ENCODE data around the gene F2. TPM values are rescaled to one million over a fixed set of nuclear protein-coding genes. Genes with fewer than 3 reads are reported as not detected.

F2 gene
- total RNA-seq, 1 donor, result not detected

GRCh38 chr11:46693597-46694012, 25.4 kb upstream of the F2 start:
- DNase-seq (ENCODE audit: insufficient read length, low spot score, missing footprints), result peak; percentile 88
- peaks cover 35% of the 10 kb centered on the region for H3K36me3 ChIP-seq (ENCODE audit: insufficient read depth, low read length)
- H3K79me2 ChIP-seq (ENCODE audit: insufficient read depth, low read length), result peaks cover 45% of the 10 kb centered on the region
- peak overlapping the region; percentile 78 for H3K27ac ChIP-seq (ENCODE audit: low read depth, low read length)
- H4K20me1 ChIP-seq (ENCODE audit: insufficient read depth, low read length), result peaks cover 16% of the 10 kb centered on the region
- no peak overlapping the region for H2AFZ ChIP-seq (ENCODE audit: low read length)
- H3K9me3 ChIP-seq (ENCODE audit: low read depth, low read length), result no peaks in the 10 kb centered on the region
- H3K4me2 ChIP-seq (ENCODE audit: insufficient read depth, low read length), result no peak overlapping the region
- no peak overlapping the region for H3K4me3 ChIP-seq (ENCODE audit: insufficient read depth, low read length)
- H3K4me1 ChIP-seq (ENCODE audit: insufficient read depth, low read length), result peaks cover 18% of the 10 kb centered on the region
- H3K27me3 ChIP-seq (ENCODE audit: insufficient read depth, low read length), result no peaks in the 10 kb centered on the region
- TF ChIP-seq, protein P1, sequence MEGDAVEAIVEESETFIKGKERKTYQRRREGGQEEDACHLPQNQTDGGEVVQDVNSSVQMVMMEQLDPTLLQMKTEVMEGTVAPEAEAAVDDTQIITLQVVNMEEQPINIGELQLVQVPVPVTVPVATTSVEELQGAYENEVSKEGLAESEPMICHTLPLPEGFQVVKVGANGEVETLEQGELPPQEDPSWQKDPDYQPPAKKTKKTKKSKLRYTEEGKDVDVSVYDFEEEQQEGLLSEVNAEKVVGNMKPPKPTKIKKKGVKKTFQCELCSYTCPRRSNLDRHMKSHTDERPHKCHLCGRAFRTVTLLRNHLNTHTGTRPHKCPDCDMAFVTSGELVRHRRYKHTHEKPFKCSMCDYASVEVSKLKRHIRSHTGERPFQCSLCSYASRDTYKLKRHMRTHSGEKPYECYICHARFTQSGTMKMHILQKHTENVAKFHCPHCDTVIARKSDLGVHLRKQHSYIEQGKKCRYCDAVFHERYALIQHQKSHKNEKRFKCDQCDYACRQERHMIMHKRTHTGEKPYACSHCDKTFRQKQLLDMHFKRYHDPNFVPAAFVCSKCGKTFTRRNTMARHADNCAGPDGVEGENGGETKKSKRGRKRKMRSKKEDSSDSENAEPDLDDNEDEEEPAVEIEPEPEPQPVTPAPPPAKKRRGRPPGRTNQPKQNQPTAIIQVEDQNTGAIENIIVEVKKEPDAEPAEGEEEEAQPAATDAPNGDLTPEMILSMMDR (IDR thresholded peaks at IDR 0.05; ENCODE audit: extremely low read depth, low read depth, low read length), result no peak

DNA sequence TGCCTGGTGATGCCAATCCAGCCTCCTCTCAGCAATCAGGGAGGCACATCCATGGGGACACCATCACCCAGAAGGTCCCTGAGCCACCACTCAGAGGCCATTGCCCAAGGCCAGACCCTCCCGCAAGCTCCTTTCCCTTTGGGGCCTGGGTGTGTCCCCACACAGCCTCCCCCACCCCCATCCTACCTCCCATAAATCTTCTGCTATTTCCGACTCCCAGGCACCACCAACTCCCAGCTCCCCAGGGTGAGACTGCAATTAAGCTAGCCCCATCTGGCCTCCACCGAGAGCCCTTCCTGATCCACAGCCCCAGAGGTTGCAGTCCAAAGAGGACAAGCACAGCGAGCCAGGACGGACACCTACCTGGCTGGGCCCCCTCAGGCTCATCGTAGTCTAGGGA, 24.9 kb upstream of the F2 start:
- Histone ChIP-seq H4K20me1 (ENCODE audit: insufficient read depth, low read length) (peaks cover 16% of the 10 kb centered on the region), H3K36me3 (ENCODE audit: insufficient read depth, low read length) (peaks cover 35% of the 10 kb centered on the region), H2AFZ (ENCODE audit: low read length) (no peak overlapping the region), H3K9me3 (ENCODE audit: low read depth, low read length) (no peaks in the 10 kb centered on the region), H3K4me3 (ENCODE audit: insufficient read depth, low read length) (no peak overlapping the region), H3K79me2 (ENCODE audit: insufficient read depth, low read length) (peaks cover 50% of the 10 kb centered on the region), H3K27me3 (ENCODE audit: insufficient read depth, low read length) (no peaks in the 10 kb centered on the region), H3K4me2 (ENCODE audit: insufficient read depth, low read length) (no peak overlapping the region), H3K4me1 (ENCODE audit: insufficient read depth, low read length) (peaks cover 23% of the 10 kb centered on the region), H3K27ac (ENCODE audit: low read depth, low read length) (peak overlapping the region; percentile 78)
- TF ChIP-seq, protein P1 (IDR thresholded peaks at IDR 0.05; ENCODE audit: extremely low read depth, low read depth, low read length), result no peak
- DNase-seq (ENCODE audit: insufficient read length, low spot score, missing footprints), result no peak

- no peak overlapping the region for H2AFZ ChIP-seq (ENCODE audit: low read length)
- H3K27ac ChIP-seq (ENCODE audit: low read depth, low read length), result peak overlapping the region; percentile 78
- H3K79me2 ChIP-seq (ENCODE audit: insufficient read depth, low read length), result peaks cover 55% of the 10 kb centered on the region
- H3K4me2 ChIP-seq (ENCODE audit: insufficient read depth, low read length), result no peak overlapping the region
- no peaks in the 10 kb centered on the region for H3K27me3 ChIP-seq (ENCODE audit: insufficient read depth, low read length)
- TF ChIP-seq, protein P1 (IDR thresholded peaks at IDR 0.05; ENCODE audit: extremely low read depth, low read depth, low read length), result no peak
- no peak for DNase-seq (ENCODE audit: insufficient read length, low spot score, missing footprints)
- peaks cover 28% of the 10 kb centered on the region for H3K4me1 ChIP-seq (ENCODE audit: insufficient read depth, low read length)
- H3K9me3 ChIP-seq (ENCODE audit: low read depth, low read length), result no peaks in the 10 kb centered on the region
- H3K4me3 ChIP-seq (ENCODE audit: insufficient read depth, low read length), result no peak overlapping the region
- peaks cover 35% of the 10 kb centered on the region for H3K36me3 ChIP-seq (ENCODE audit: insufficient read depth, low read length)
- peaks cover 16% of the 10 kb centered on the region for H4K20me1 ChIP-seq (ENCODE audit: insufficient read depth, low read length)
These were observed 24.4 kb upstream of the F2 start for GRCh38 chr11:46694607-46695006.

DNA sequence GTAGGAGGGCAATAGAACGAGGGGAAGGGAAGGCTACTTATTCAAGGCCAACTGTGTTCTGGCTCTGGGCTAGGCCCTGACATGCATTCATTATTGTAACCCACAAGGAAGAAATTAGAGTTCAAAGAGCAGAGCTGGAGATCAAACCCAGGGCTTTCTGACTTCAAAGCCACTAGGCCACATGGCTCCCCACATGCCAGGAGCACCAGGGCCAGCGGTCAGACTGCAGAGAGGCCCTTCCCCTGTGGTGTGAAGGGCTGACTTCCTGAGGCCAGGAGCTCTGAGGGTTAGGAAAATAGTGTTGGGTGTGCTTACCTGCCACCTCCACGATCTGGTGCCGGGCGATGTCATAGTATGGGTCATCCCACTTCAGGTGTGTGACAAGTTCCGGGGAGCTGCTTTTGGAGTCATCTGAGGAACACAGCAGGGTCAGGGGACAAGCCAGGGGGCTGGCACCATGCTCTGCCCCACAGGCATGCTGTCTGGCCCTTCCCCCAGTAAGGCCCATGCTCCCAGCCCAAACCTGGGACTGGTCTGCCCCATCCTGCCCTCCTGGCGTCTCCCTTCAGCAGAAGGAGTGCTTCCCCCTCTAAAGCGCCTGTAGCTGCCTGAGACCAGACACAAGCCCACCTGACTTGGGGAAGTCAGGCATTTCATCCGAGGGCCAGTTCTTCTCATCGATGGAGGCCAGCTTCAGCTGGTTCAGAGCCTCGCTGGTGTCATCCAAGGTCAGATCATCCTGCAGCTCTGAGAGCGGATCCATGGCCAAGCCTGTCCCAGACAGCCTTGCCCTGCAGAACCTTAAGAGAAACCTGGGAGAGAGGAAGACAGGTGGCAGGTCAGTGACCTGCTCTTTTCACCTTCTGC, 23.4 kb upstream of the F2 start:
- DNase-seq (ENCODE audit: insufficient read length, low spot score, missing footprints), result peak; percentile 60
- no peak overlapping the region for H3K4me2 ChIP-seq (ENCODE audit: insufficient read depth, low read length)
- H3K36me3 ChIP-seq (ENCODE audit: insufficient read depth, low read length), result peaks cover 35% of the 10 kb centered on the region
- TF ChIP-seq, protein P1 (IDR thresholded peaks at IDR 0.05; ENCODE audit: extremely low read depth, low read depth, low read length), result no peak
- H2AFZ ChIP-seq (ENCODE audit: low read length), result no peak overlapping the region
- H4K20me1 ChIP-seq (ENCODE audit: insufficient read depth, low read length), result peaks cover 16% of the 10 kb centered on the region
- H3K4me3 ChIP-seq (ENCODE audit: insufficient read depth, low read length), result no peak overlapping the region
- H3K9me3 ChIP-seq (ENCODE audit: low read depth, low read length), result no peaks in the 10 kb centered on the region
- H3K4me1 ChIP-seq (ENCODE audit: insufficient read depth, low read length), result peaks cover 29% of the 10 kb centered on the region
- no peak overlapping the region for H3K27ac ChIP-seq (ENCODE audit: low read depth, low read length)
- no peaks in the 10 kb centered on the region for H3K27me3 ChIP-seq (ENCODE audit: insufficient read depth, low read length)
- peaks cover 61% of the 10 kb centered on the region for H3K79me2 ChIP-seq (ENCODE audit: insufficient read depth, low read length)

Measured in osteoblast (primary cell).